Left ventricle myocardium inferior (tissue), 1 donor: ENCODE data around the gene PON3. TPM values are rescaled to one million over a fixed set of nuclear protein-coding genes. Genes with fewer than 3 reads are reported as not detected.

Experiments used
- DNase-seq: peaks from one replicate; pipeline ENCODE4 v3.0.0-alpha.2; 2020
- H3K27ac ChIP-seq: fragments of 200-600 bp; replicated peaks from 2 replicates; pipeline ENCODE4 v1.8.0; 2021
- H3K27me3 ChIP-seq: fragments of 200-600 bp; 2 replicates; pipeline ENCODE4 v1.8.0; 2021; ENCODE audit warnings: low read depth
- H3K36me3 ChIP-seq: fragments of 200-600 bp; 2 replicates; pipeline ENCODE4 v1.8.0; 2021
- H3K4me1 ChIP-seq: fragments of 200-600 bp; 2 replicates; pipeline ENCODE4 v1.8.0; 2021
- H3K4me3 ChIP-seq: fragments of 200-600 bp; 2 replicates; pipeline ENCODE4 v1.8.0; 2021; ENCODE audit warnings: mild to moderate bottlenecking, moderate library complexity
- H3K9me3 ChIP-seq: fragments of 200-600 bp; replicated peaks from 2 replicates; pipeline ENCODE4 v1.8.0; 2021
- CTCF ChIP-seq: fragments of 200-600 bp; IDR thresholded peaks from 2 replicates; pipeline ENCODE4 v1.8.0; 2021; ENCODE audit warnings: antibody characterized with exemption, mild to moderate bottlenecking, borderline replicate concordance
- intact Hi-C: fragments of 100-400 bp; cut with micrococcal nuclease; formaldehyde crosslinking; loops from one replicate; pipeline ENCODE4 v1.11.0; 2022
- total RNA-seq: library from RNA; stranded (reverse); fragmentation: NEBNext Ultra II Directional; extraction: Animal tissue kit (Norgen Biotek cat#: 25700); gene quantifications from one replicate; pipeline ENCODE4 v1.2.1, GENCODE V29; 2021
- donor health status: DM: no; HTN: yes; CAD: no; lungs with severe emphysema.

Gene PON3
- total RNA-seq, 1 donor from 2014 or later, result 0.69 TPM

DNA sequence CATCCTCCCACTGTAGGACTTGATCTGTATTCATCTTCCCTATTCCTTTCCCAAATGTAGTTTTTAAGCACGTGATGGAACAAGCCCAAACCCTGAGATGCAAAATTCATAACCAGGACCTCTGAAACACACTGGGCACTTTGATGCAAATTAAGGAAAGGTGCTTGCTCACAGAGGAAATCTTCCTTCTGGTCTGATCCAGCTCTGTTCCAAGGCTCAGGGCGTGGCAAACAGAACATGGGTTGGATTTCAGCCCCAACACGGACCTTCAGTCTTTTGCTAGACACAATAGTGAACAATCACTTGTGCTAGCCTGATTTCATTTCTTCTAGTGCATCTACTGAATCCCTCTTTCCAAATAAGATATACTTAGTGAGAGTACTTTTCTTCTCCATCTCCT, 27.9 kb downstream of the PON3 start:
- Histone ChIP-seq H3K27me3 (no peaks in the 10 kb centered on the region), H3K9me3 (no peaks in the 10 kb centered on the region), H3K36me3 (no peaks in the 10 kb centered on the region), H3K4me1 (no peaks in the 10 kb centered on the region), H3K27ac (no peak overlapping the region), H3K4me3 (no peak overlapping the region)
- no peak for DNase-seq
- intact Hi-C loops, result no loop called here
- no peak for TF ChIP-seq CTCF

DNA sequence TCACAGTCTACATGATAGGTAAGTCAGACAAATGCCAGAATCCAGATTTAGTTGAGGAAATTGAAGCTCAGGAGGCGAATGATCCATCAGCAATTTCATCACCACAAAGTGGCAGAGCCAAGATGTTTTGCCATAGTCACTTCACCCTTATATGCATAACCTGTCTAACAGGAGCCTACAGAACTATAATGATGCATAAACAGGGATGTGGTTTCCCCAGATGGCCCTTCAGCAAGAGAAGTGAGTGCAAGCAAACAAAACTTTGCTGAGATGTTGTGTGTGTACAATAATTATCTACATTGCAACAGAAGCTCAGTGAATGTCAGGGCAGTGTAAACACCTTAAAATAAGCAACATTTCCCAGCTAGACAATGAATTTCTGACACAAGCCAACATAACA, 28.6 kb downstream of the PON3 start:
- no peak for DNase-seq
- Histone ChIP-seq H3K4me1 (no peaks in the 10 kb centered on the region), H3K27me3 (no peaks in the 10 kb centered on the region), H3K9me3 (no peaks in the 10 kb centered on the region), H3K27ac (no peak overlapping the region), H3K4me3 (no peak overlapping the region), H3K36me3 (no peaks in the 10 kb centered on the region)
- intact Hi-C loops, result no loop called here
- no peak for TF ChIP-seq CTCF

GRCh38 chr7:95365151-95365550, 31.0 kb downstream of the PON3 start:
- Histone ChIP-seq H3K9me3 (no peaks in the 10 kb centered on the region), H3K4me1 (no peaks in the 10 kb centered on the region), H3K27ac (no peak overlapping the region), H3K4me3 (no peak overlapping the region), H3K27me3 (no peaks in the 10 kb centered on the region), H3K36me3 (no peaks in the 10 kb centered on the region)
- intact Hi-C loops, result no loop called here
- DNase-seq, result no peak
- no peak for TF ChIP-seq CTCF

GRCh38 chr7:95357623-95358022, 38.6 kb downstream of the PON3 start:
- intact Hi-C loops, result no loop called here

DNA sequence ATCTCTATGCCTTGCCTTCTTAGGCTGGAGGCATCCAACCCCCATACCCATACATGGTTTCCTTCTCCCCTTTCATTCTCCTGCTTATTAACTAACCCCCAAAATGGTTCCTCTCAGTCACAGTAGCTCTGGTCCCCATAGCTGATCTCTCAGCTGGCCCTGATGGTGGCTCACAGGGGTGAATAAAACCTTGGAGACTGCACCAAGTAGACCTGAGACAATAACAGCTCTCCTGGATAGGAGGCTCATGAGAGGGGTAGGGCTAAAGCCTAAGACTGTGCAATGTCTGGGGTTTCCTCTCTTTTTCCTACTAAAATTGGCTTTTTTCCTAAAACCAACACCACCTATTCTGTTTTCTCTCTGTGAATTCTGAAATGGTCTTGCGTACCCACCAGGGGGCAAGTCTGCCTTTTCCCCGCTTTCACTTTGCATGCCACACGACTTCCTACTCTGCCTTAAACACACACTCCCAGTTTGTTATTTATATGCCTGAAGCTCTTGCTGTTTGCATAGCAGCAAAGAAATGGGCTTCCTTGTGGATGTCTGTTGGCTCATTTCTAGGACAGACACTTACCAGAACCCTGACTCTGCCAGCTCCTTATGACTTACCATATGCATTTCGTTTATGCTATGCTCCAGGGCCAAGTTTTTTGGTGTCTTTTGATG, 53.4 kb downstream of the PON3 start:
- Histone ChIP-seq H3K9me3 (no peaks in the 10 kb centered on the region), H3K36me3 (no peaks in the 10 kb centered on the region), H3K27me3 (no peaks in the 10 kb centered on the region), H3K4me1 (no peaks in the 10 kb centered on the region), H3K4me3 (no peak overlapping the region), H3K27ac (no peak overlapping the region)
- no peak for DNase-seq
- intact Hi-C loops, result no loop called here
- TF ChIP-seq CTCF, result no peak

More at GRCh38 chr7:95357623-95358022, 38.6 kb downstream of the PON3 start:
- Histone ChIP-seq H3K4me3 (no peak overlapping the region), H3K27ac (no peak overlapping the region), H3K9me3 (peaks cover 17% of the 10 kb centered on the region), H3K27me3 (peaks cover 4% of the 10 kb centered on the region), H3K36me3 (no peaks in the 10 kb centered on the region), H3K4me1 (no peaks in the 10 kb centered on the region)
- TF ChIP-seq CTCF, result peak; percentile 20
- no peak for DNase-seq
